HCT116 (cell line): ENCODE measurements around the gene SRSF5. TPM values are rescaled to one million over a fixed set of nuclear protein-coding genes. Genes with fewer than 3 reads are reported as not detected.
"Not testable (repeated sequence)": the region's sequence is repeated elsewhere in the genome, so short reads cannot be mapped to it uniquely, and the experiment has no call there.

Source experiments
- ATAC-seq: fragments of 200-7000 bp; cut with Tn5 transposase; 2 replicates; pipeline ENCODE4 v1.9.1; 2020; ENCODE audit warnings: mild to moderate bottlenecking, moderate library complexity
- BruUV-seq: library from RNA; stranded (reverse); fragments of 400-500 nt; replicated peaks from 2 replicates; lab custom pipeline; 2021; lab: Mats Ljungman, UMichigan
- CTCF ChIA-PET: fragments of 300-600 bp; sonication (Branson Sonifier 250); formaldehyde crosslinking; loops from one replicate; lab custom pipeline; 2021; ENCODE audit warnings: antibody characterized with exemption; lab: Charles Lee
- POLR2A ChIA-PET: fragments of 300-600, 350-600 bp; sonication (Branson Sonifier 250); formaldehyde crosslinking; loops from one replicate; lab custom pipeline; 2021; ENCODE audit warnings: antibody characterized with exemption; lab: Charles Lee
- RAD21 ChIA-PET, 2 experiments: fragments of 300-600 bp; sonication (Branson Sonifier 250); formaldehyde crosslinking; loops; one replicate each; lab custom pipeline; 2023; ENCODE audit warnings: low total read pairs in 2 of 2; ENCODE audit not compliant: uncharacterized antibody in 2 of 2, unreplicated experiment in 2 of 2, low non-redundant PET in 1 of 2; lab: Charles Lee
- DNase-seq: peaks from one replicate; pipeline ENCODE4 v3.0.0-alpha.2; 2010; ENCODE audit warnings: low read depth, low spot score
- H2AFZ ChIP-seq: fragments of 200-600 bp; shearing (Covaris generic), sonication (generic); 2 replicates; pipeline ENCODE4 v1.6.1; 2017; ENCODE audit warnings: low read depth, mixed run types, mixed read lengths, antibody characterized with exemption, low read length; ENCODE audit not compliant: poor library complexity, severe bottlenecking
- H3K27ac ChIP-seq: 2 replicates; pipeline ENCODE4 v1.5.1; 2012; ENCODE audit warnings: low read depth, low read length
- H3K27me3 ChIP-seq: fragments of 200-600 bp; sonication (generic); 2 replicates; pipeline ENCODE4 v1.6.1; 2016; ENCODE audit warnings: mixed run types, low read length, mixed read lengths; ENCODE audit not compliant: insufficient read depth
- H3K36me3 ChIP-seq, 2 experiments: fragments of 200-500 bp in 1 of 2; fragments of 200-600 bp in 1 of 2; sonication (Bioruptor generic) in 1 of 2; sonication (generic) in 1 of 2; 2 replicates each; pipeline versions ENCODE4 v1.5.1 to v1.6.1; 2014 to 2016; ENCODE audit warnings: low read length in 2 of 2, inconsistent platforms in 1 of 2, mixed read lengths in 1 of 2, mixed run types in 1 of 2; ENCODE audit not compliant: insufficient read depth in 2 of 2, control insufficient read depth in 1 of 2
- H3K4me1 ChIP-seq, 2 experiments: fragments of 200-600 bp in 1 of 2; sonication (generic) in 1 of 2; 2 replicates each; pipeline versions ENCODE4 v1.5.1 to v1.6.1; 2012 to 2017; ENCODE audit warnings: low read length in 2 of 2, inconsistent platforms in 1 of 2, mild to moderate bottlenecking in 1 of 2, mixed read lengths in 1 of 2, mixed run types in 1 of 2, moderate library complexity in 1 of 2; ENCODE audit not compliant: insufficient read depth in 2 of 2, control insufficient read depth in 1 of 2
- H3K4me2 ChIP-seq: fragments of 200-600 bp; sonication (generic); 2 replicates; pipeline ENCODE4 v1.6.1; 2017; ENCODE audit warnings: mixed run types, low read length, mixed read lengths
- H3K4me3 ChIP-seq, 2 experiments: fragments of 200-600 bp in 1 of 2; sonication (generic) in 1 of 2; replicated peaks in 1 of 2; 2 replicates each; pipeline ENCODE4 v1.5.1; 2011 to 2016; ENCODE audit warnings: low read length in 2 of 2, control low read depth in 1 of 2, low read depth in 1 of 2, mild to moderate bottlenecking in 1 of 2, mixed read lengths in 1 of 2, mixed run types in 1 of 2
- H3K79me2 ChIP-seq: fragments of 200-600 bp; sonication (generic); 2 replicates; pipeline ENCODE4 v1.6.1; 2017; ENCODE audit warnings: mild to moderate bottlenecking, mixed run types, low read length, moderate library complexity, mixed read lengths; ENCODE audit not compliant: insufficient read depth
- H3K9ac ChIP-seq: fragments of 200-600 bp; sonication (generic); 2 replicates; pipeline ENCODE4 v1.6.1; 2016; ENCODE audit warnings: low read length, mixed read lengths
- H3K9me2 ChIP-seq: fragments of 200-600 bp; sonication (generic), shearing (Covaris generic); 2 replicates; pipeline ENCODE4 v1.6.1; 2017; ENCODE audit warnings: mixed run types, mild to moderate bottlenecking, moderate library complexity; ENCODE audit not compliant: insufficient read depth
- H3K9me3 ChIP-seq, 2 experiments: fragments of 200-500 bp in 1 of 2; fragments of 200-600 bp in 1 of 2; sonication (Bioruptor generic) in 1 of 2; sonication (generic) in 1 of 2; 2 replicates each; pipeline ENCODE4 v1.6.1; 2014 to 2017; ENCODE audit warnings: low read length in 2 of 2, mixed read lengths in 2 of 2, inconsistent platforms in 1 of 2, low read depth in 1 of 2, mild to moderate bottlenecking in 1 of 2, mixed run types in 1 of 2, moderate library complexity in 1 of 2; ENCODE audit not compliant: control insufficient read depth in 1 of 2, insufficient read depth in 1 of 2
- H4K20me1 ChIP-seq: fragments of 200-600 bp; sonication (generic), shearing (Covaris generic); 2 replicates; pipeline ENCODE4 v1.6.1; 2017; ENCODE audit warnings: mixed run types, mild to moderate bottlenecking, moderate library complexity; ENCODE audit not compliant: insufficient read depth
- ATF3 ChIP-seq: IDR thresholded peaks from 2 replicates; pipeline ENCODE4 v1.6.1; 2012
- EGR1 ChIP-seq: IDR thresholded peaks from 2 replicates; pipeline ENCODE4 v1.6.1; 2012; ENCODE audit warnings: low read depth
- ELF1 ChIP-seq: IDR thresholded peaks from 2 replicates; pipeline ENCODE4 v1.6.1; 2012; ENCODE audit warnings: low read depth, borderline replicate concordance
- EZH2 ChIP-seq: fragments of 200-600 bp; sonication (generic); IDR thresholded peaks from 2 replicates; pipeline ENCODE4 v1.6.1; 2017; ENCODE audit warnings: antibody characterized with exemption, mixed run types
- FOSL1 ChIP-seq: IDR thresholded peaks from 2 replicates; pipeline ENCODE4 v1.6.1; 2012; ENCODE audit warnings: low read depth
- JUND ChIP-seq: IDR thresholded peaks from 2 replicates; pipeline ENCODE4 v1.6.1; 2012
- MAX ChIP-seq: IDR thresholded peaks from 2 replicates; pipeline ENCODE4 v1.6.1; 2012
- REST ChIP-seq: IDR thresholded peaks from 2 replicates; pipeline ENCODE4 v1.6.1; 2012; ENCODE audit warnings: low read depth
- SIN3A ChIP-seq: IDR thresholded peaks from 2 replicates; pipeline ENCODE4 v1.6.1; 2012; ENCODE audit warnings: low read depth
- SP1 ChIP-seq: IDR thresholded peaks from 2 replicates; pipeline ENCODE4 v1.6.1; 2012; ENCODE audit warnings: low read depth
- intact Hi-C: fragments of 100-400 bp; cut with micrococcal nuclease; formaldehyde crosslinking; loops from 2 replicates; pipeline ENCODE4 v1.10.0; 2022
- total RNA-seq: library from RNA; stranded (reverse); gene quantifications from one replicate; pipeline ENCODE4 v1.2.1, GENCODE V29; 2021; ENCODE audit not compliant: unreplicated experiment

The SRSF5 gene
- total RNA-seq, 1 experiment from 2014 or later = 258 TPM

- CTCF ChIA-PET = interaction anchor here (1.5 kb wide), 1 partner anchor 292 kb away, joined by 3 read pairs; no protein-coding TSS in a partner anchor
- H3K4me1 ChIP-seq, intact Hi-C loops, H3K4me2 ChIP-seq, H3K27me3 ChIP-seq, H3K4me3 ChIP-seq, DNase-seq, H3K9ac ChIP-seq, ATAC-seq, H3K27ac ChIP-seq, BruUV-seq, RAD21 ChIA-PET, POLR2A ChIA-PET, H4K20me1 ChIP-seq, H3K36me3 ChIP-seq, H3K9me3 ChIP-seq, H2AFZ ChIP-seq, H3K9me2 ChIP-seq, H3K79me2 ChIP-seq: not testable (repeated sequence)
Observed at GRCh38 chr14:69736405-69736804, 30.5 kb upstream of the SRSF5 start.

- Histone ChIP-seq H3K9me3 (0 out of 4 replicates have a peak, but pooled peaks cover 0 to 6% of the 10 kb centered on the region in 2 experiments), H3K27ac (no peak overlapping the region), H3K4me1 (peaks cover 0 to 8% of the 10 kb centered on the region in 2 experiments; a peak in 1 of 4 replicates), H3K4me3 (no peak overlapping the region), H4K20me1 (no peaks in the 10 kb centered on the region), H3K36me3 (no peaks in the 10 kb centered on the region), H3K9ac (no peak overlapping the region), H3K9me2 (no peaks in the 10 kb centered on the region), H3K79me2 (no peaks in the 10 kb centered on the region), H3K27me3 (no peaks in the 10 kb centered on the region), H2AFZ (no peak overlapping the region), H3K4me2 (no peak overlapping the region)
- DNase-seq = no peak
- no peak for TF ChIP-seq SP1
- peak; percentile 30; the same call in 1 of the 2 replicates for TF ChIP-seq FOSL1
- intact Hi-C loops = no loop called here
- ChIA-PET CTCF (no interaction called here), POLR2A (no interaction called here), RAD21 (no interaction called here)
- ATAC-seq = no peak
- BruUV-seq = no TSS peak
Observed at GRCh38 chr14:69741055-69741454, 25.9 kb upstream of the SRSF5 start.

GRCh38 chr14:69749956-69750355, 17.0 kb upstream of the SRSF5 start:
- Histone ChIP-seq H3K4me1 (no peaks in the 10 kb centered on the region), H3K36me3 (no peaks in the 10 kb centered on the region), H3K27ac (no peak overlapping the region), H3K4me3 (no peak overlapping the region), H3K9ac (no peak overlapping the region), H3K9me3 (no peaks in the 10 kb centered on the region), H3K4me2 (no peak overlapping the region), H3K27me3 (no peaks in the 10 kb centered on the region), H4K20me1 (no peaks in the 10 kb centered on the region), H3K9me2 (no peaks in the 10 kb centered on the region), H3K79me2 (no peaks in the 10 kb centered on the region), H2AFZ (no peak overlapping the region)
- ChIA-PET POLR2A (no interaction called here), CTCF (no interaction called here), RAD21 (no interaction called here)
- intact Hi-C loops = no loop called here
- no TSS peak for BruUV-seq
- ATAC-seq (no peak), DNase-seq (no peak)
- TF ChIP-seq SIN3A (no peak), SP1 (no peak), EGR1 (no peak), FOSL1 (no peak), REST (no peak), JUND (no peak), ELF1 (no peak), EZH2 (no peak), ATF3 (no peak), MAX (no peak)
